WI38 (cell line): Measurements from ENCODE around the gene SEC14L1.
"Not testable (repeated sequence)": the region's sequence is repeated elsewhere in the genome, so short reads cannot be mapped to it uniquely, and the experiment has no call there.

Experiments used
- H3K4me3 ChIP-seq: 2 replicates; pipeline ENCODE4 v1.5.1; 2011; ENCODE audit warnings: low read depth, mild to moderate bottlenecking, control low read depth, low read length
- TF ChIP-seq, protein P1 (sequence below): IDR thresholded peaks from 2 replicates; pipeline ENCODE4 v1.5.1; 2012; ENCODE audit warnings: low read depth, mild to moderate bottlenecking, control low read depth, low read length

Gene SEC14L1

DNA sequence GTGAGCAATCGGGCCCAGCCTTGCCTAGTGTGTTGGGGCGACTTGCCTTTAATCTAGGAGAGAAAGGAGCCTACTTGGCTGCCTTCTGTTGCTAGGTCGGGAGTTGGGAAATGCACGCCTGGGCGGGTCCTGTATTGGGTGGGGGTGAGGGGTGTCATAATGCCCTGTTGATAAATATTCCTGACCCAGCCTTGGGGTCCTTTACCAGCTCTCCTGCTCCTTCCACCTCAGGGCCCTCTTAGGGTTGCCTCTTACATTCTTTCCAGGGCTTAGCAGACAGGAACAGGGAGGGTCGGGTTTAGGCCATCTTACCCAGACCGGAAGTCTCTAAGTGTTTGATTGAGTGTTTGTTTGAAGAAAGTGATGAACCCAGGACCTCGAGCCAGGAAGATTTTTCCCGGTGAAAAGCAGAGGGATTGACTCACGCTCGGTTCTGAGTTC lies 112.9 kb downstream of the SEC14L1 start:
- H3K4me3 ChIP-seq: no peak overlapping the region
- TF ChIP-seq, protein P1, sequence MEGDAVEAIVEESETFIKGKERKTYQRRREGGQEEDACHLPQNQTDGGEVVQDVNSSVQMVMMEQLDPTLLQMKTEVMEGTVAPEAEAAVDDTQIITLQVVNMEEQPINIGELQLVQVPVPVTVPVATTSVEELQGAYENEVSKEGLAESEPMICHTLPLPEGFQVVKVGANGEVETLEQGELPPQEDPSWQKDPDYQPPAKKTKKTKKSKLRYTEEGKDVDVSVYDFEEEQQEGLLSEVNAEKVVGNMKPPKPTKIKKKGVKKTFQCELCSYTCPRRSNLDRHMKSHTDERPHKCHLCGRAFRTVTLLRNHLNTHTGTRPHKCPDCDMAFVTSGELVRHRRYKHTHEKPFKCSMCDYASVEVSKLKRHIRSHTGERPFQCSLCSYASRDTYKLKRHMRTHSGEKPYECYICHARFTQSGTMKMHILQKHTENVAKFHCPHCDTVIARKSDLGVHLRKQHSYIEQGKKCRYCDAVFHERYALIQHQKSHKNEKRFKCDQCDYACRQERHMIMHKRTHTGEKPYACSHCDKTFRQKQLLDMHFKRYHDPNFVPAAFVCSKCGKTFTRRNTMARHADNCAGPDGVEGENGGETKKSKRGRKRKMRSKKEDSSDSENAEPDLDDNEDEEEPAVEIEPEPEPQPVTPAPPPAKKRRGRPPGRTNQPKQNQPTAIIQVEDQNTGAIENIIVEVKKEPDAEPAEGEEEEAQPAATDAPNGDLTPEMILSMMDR: no peak

DNA sequence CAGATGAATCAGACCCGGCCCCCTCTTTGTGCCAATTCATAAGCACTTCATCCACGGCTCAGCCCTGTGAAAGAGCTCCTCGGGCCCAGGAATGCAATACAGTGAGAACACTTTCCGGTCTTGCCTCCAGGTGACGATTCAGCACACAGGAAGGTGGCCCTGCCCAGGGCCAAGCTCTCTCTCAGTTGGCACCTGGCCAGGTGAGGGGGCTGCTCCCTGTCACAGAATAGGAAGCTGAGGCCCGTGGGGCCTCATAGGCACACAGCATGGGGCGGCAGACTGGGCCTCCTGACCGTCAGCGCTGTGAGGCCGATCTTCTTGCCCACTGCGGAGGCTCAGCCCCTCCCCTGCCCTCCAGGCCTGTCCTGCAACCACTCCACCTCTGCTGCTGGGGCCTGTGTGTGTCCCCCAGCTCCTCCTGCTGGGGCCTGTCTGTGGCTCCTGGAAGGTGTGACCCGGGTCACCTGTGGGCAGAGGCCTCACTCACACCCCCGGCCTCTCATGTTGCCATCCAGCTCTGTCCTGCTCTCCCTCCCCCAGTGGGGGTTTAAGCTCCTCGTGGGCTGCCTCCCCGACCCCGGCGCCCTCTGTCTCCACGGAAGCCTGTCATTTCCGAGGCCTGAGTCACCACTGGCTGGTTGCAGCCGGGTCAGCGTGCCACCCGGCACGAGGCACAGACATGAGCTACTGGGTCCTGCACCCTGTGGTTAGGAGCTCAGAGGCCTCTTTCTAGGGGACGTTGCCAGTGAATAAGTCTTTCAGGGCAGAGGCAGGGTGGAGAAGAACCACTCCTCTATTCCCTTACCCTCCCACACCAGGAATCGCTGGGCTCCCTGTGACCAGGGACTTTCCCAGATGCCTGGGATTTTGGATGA lies 114.4 kb downstream of the SEC14L1 start:
- TF ChIP-seq, protein P1: no peak

DNA sequence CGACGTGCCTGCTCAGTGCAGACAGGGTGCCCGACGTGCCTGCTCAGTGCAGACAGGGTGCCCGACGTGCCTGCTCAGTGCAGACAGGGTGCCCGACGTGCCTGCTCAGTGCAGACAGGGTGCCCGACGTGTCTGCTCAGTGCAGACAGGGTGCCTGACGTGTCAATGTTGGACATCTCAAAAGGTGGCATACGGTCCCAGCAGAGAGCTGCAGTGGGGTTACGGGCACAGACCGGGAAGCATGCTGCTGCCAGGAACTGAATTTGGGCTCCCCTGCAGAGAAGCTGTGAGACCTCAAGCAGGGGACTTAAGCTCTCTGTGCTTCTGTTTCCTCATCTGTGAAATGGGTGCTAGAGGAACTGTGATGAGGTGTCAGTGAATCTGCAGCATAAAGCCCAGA lies 115.2 kb downstream of the SEC14L1 start:
- not testable (repeated sequence) for H3K4me3 ChIP-seq

More for the DNA sequence above, 114.4 kb downstream of the SEC14L1 start:
- no peak overlapping the region for H3K4me3 ChIP-seq

DNA sequence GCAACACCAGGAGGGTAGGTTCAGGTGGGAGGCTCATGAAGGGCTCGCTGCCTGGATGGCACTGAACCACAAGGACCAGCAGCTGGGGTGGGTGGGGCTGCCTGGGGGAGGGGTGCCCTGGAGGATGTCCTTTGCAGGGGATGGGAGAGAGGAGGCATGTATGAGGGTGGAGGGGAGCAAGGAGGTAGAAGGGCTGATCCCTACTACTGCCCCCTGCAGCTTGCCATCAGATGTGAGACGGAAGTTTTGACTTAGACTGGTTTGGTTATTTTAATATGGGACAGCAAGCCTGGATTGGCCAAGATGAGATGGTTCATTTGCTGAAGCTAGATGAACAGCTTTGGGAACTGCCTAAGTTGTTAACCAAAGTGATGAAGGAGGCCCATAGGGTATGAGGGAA lies 115.9 kb downstream of the SEC14L1 start:
- H3K4me3 ChIP-seq: no peak overlapping the region
- TF ChIP-seq, protein P1: no peak

DNA sequence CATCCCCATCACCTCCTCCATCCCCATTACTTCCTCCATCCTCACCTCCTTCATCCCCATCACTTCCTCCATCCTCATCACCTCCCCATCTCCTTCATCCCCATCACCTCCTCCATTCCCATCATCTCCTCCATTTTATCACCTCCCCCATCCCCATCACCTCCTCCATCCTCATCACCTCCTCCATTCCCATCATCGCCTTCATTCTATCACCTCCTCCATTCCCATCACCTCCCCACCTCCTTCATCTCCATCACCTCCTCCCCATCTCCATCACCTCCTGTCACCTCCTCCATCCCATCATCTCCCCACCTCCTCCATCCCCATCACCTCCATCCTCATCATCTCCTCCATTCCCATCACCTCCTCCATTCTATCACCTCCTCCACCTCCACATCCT lies 116.4 kb downstream of the SEC14L1 start:
- H3K4me3 ChIP-seq: no peak overlapping the region
- TF ChIP-seq, protein P1: no peak

DNA sequence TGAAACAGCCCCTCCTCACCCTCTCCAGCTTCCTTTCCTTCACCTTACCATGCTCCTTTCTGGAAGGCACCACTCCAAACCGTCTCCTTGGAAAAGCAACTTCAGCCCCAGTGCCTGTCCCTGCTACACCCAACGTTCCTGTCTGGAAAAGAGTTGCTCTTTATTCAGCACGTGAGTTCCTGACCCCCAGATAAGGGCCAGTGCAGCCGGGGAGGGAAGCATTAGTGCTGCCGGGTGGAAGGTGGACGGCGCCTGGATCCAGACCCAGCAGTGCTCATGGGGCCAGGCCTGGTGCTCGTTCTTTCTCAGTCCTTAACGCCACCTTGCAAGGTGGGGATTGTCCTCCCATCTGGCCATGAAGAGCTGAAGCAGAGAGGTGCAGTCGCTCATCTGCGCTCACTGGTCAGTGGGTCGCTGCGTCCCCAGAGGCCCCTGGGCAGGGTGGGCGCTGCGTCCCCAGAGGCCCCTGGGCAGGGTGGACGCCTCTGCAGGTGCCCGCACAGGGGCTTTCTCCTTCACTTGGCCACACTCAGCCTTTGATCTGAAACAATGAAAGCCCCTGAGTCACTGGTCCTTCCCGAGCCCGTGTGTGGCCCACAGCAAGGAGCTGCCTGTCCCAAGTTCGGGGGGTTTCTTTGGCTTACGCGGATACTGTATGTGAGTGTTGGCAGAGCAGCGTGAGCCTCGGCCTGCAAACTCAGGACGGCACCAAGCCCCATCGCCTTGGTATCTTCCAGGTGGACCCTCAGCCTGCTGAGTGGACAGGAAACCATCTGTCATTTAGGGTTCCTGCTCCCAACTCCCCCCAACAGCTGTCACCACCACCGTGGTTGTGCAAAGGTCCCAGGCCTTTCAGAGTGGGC lies 117.1 kb downstream of the SEC14L1 start:
- H3K4me3 ChIP-seq: no peak overlapping the region
- TF ChIP-seq, protein P1: no peak

DNA sequence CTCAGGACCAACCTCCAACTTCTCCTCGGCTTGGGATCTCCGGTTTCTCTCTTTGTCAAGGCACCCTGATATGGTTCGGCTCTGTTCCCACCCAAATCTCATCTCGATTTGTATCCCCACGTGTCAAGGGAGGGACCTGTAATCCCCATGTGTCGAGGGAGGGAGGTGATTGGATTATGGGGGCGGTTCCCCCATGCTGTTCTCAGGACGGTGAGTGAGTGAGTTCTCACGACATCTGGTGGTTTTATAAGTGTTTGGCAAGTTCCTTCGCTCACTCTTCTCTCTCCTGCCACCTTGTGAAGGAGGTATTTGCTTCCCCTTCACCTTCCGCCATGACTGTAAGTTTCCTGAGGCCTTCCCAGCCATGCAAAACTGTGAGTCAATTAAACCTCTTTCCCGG lies 117.9 kb downstream of the SEC14L1 start:
- TF ChIP-seq, protein P1: no peak
- H3K4me3 ChIP-seq: no peak overlapping the region
